GM18861 (cell line): ENCODE data around the gene ZNRD2.

Experiments used
- ATAC-seq: cut with Tn5 transposase; IDR thresholded peaks from one replicate; pipeline ENCODE4 v1.9.1; 2021; ENCODE audit not compliant: unreplicated experiment

The ZNRD2 gene

DNA sequence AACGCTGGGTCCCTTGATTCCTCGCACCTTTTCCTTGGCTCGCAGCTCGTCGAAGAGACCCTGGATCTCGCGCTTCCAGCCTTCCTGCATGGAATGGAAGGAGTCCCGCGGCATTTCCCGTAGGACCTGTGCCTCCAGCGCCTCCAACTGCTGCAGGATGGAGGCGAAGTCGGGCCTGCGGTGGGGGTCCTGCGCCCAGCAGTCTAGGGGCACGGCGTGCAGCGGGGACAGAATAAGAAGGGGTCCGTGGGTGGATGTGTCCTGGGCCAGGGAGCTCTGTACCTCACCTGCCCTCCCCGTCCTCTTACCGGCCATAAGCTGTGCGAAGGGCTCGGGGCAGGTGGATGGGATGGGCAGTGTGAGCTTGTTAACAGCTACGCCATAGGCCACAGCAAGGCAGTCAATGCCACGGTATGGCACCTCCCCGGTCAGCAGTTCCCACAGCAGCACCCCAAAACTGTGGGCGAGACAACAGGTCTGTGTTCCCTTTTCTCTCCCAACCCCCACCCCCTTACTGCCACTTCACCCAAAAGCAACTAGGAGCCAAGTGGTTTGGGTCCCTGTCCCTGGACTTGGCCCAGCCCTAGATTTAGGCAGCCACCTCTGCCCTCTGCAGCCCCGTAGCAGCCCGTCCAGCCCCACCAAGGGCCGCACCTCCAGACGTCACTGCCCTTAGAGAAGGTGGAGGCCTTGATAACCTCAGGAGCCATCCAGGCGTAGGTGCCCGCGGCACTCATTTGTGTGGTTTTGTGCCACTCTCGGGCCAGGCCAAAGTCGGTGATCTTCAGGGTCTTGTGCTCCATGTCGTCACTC, 37.5 kb downstream of the ZNRD2 start:
- ATAC-seq = no peak

DNA sequence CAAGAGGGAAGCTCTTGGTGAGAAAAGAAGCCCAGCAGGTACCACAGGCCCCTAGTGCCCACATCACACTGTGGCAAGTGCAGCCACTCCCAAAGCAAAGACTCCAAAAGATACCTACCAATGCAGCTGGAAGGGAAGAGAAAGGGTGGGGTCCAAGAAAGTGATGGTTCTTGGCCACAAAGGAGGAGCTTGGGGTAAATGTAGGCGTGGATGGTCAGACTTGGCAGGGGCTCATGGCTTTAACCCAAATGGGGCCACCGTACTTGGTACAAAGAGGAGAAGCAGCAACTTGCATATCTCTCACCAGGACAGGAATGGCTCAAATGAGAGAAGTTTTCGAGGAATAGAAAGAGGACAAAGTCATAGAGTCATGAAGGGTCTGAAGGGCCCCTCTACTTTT, 39.0 kb downstream of the ZNRD2 start:
- no peak for ATAC-seq

DNA sequence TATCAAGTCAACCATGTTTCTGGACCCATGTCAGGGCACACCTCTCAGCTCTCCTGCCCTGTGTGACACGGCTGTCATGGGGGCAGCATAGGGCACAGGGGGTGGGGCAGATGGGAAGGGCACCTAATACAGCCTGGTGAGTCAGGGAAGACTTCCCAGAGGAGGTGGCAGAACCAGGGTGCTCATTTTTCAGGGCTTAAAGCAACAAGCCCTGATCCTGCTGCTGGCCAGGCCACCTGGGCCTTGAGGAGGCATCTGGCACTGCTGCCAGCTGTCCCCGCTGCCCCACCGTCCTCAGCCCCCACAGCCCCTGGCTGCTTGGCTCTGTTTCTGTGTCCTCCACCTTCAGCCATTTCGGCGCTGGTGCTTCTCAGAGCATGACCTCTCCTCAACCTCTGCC, 39.4 kb downstream of the ZNRD2 start:
- no peak for ATAC-seq

DNA sequence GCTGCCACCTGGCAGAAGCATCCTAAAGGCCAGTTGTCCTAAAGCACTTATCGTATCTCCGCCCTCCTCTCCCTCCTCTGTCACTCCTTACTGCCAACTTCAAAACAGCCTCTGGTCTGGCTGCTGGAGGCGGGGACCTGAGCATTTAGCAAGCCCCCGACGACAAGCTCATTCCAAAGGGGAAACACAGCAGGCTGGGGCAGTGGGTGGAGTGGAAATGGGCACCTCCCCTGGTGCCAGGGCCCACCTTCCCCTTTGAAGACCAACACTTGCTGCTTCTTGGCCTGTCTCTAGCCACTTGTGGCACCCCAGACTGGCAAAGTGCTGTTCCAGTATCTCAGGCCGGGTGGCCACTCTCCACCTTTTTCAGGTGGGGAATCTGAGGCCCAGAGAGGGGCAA, 40.1 kb downstream of the ZNRD2 start:
- ATAC-seq = no peak

DNA sequence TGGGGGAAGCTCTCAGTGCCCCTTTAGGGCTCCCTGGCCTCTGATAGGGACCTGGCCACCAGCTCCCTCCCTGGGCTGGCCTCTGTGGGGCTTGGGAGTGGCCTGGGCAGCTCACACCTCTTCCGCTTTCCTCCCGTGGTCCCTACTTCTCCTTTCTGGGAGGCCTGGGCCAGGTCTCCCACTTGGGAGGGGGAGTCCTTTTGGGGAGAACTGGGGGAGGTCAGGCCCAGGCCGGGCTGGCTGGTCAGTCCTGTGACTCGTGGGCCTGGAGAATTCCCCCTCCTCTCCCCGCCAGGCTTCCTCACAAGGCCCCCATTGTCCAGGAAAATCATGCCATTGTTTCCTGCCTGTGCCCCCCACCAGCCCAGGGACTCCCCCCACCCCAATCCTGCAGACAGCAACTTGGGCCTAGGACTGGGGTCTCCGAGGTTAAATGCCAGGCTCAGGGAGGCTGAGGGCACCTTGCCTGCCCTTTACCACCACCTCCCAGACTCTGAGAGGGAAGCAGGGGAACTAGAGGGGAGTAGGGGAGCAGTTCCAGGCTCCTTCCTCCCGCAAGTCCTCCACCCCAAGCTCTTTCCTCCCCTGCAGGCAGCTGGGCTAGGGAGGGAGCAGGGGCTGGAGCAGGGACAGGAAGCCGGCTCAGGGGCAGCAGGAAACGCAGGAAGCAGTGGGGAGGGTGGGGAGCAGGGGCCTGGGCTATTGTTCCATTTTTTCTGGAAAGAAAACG, 40.9 kb downstream of the ZNRD2 start:
- no peak for ATAC-seq

DNA sequence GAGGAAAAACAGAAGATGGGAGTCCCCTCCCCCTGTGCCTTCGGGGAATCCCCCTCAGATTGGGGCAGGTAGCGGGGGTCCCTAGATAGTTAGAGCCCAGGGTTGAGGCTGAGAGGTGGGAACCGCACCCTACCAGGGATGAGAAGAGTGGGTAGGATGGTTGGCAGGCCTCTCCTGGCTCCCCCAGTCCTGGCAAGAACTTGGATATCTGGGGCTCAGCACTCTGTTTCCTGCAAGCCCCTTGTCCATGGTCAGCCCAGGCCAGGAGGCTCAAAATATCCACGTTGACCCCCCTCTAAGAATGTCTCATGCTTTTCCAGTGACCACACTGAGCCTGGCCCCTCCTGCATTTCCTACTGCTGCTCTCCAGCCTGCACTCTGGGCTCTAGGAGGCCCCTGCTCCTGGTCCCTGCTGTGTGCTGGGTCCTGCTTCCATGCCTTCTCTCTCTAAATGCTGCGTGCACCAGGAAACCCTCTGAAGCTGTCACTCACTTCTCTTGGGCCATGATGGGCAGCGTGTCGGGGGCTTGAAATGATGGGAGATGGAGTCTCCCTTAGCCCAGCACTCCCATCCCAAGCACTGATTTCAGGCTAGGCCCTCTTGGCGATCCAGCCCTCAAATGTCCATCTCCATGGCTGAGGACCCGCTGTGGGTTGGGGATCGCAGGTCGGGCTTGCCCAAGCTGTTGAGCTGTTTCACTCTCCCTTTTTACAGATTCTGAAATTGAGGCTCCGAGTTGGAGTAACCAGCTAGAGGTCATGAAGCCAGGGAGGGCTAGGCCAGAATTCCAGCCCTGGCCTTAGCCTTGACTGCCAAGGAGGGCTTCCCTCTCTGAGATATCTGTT, 41.7 kb downstream of the ZNRD2 start:
- no peak for ATAC-seq

DNA sequence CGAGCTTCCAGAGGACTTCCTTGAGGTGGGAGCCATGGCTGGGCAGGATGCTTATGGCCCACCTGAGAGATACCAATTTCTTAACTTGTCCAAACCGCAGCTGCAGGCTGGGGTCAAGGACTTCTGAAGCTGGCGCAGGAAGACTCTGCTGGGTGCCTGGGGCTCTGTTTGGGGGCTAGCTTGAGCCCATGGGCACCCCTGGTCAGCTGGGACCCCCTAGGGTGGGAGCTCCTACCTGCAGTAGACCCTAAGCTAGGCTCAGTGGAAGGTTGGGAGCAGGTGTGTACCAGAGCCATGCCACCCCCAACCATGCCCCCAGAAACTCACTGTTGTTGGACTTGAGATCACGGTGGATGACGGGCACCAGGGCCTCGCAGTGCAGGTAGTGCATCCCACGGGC, 42.4 kb downstream of the ZNRD2 start:
- no peak for ATAC-seq

DNA sequence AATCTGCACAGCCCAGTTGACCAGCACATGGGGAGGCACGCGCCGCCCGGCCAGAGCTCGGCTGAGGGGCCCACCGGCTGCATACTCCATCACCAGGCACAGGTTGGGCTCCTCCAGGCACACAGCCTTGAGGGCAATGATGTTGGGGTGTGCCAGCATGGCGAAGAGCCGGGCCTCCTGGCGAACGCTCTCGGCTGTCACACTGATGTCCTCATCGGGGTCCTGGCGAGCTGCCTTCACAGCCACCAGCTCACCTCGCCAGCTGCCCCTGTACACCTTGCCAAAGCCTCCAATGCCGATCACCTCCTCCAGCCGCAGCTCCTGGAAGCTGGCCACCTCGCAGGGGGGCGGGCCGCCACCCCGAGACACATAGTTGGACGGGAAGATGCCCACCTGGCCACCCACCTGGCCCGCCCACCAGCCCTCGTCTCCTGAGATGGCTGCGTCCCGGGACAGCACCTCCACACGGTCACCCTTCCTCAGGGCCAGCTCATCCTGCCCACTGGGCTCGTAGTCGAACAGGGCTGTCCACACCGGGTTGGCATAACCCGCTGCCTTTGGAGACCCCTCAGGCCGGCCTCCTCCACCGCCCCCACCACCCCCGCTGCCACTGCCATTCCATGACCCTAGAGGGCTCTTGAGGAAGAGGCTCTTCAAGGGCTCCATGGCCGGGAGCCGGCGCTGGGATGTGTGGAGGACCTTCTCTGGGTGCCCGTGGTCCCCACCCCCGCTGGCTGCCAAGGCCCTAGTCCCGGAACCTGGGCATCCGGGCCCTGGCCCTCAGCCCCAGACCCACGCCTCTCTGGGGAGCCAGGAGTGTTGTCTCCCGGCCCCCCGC, 43.0 kb downstream of the ZNRD2 start:
- ATAC-seq = no peak

DNA sequence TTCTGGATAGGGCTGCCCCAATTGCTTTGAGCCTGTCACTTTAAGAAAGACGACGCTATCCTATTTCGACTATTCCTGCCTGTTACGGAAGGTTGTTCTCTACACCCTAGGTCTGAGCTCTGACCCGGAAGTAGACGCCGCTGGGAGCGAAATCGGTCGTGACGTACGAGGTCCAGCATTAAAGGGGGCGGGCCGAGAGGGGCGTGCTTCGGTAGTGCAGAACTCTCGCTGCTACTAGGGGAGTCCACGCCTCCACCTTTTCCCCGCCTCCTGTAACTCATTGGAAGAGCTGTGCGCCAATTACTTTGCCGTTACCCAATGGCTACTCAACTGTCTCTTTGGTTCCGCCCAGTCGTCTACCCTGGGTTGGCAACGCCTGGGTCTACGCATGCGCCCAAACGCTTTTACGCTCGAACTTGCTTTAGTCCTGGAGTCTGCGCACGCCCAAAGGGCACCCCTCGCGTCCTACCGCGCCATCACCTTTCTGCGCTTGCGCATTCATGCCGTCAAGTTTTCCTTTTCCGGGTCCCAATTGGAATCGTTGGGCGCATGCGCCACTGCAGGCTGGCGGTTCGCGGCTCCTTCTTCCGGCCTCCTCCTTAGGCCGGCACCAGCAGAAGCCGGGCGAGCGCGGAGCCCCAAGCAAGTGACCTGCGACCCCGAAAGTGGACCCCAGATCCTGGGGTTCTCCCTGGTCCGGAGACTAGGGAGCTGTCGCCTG, 45.1 kb downstream of the ZNRD2 start, which contains the start of gene PCNX3:
PCNX3 (plus strand) TSS at position 548 of the 721 bp plus-strand sequence. CDS start 536 bp downstream, outside the sequence.
- peak; percentile 65 for ATAC-seq

DNA sequence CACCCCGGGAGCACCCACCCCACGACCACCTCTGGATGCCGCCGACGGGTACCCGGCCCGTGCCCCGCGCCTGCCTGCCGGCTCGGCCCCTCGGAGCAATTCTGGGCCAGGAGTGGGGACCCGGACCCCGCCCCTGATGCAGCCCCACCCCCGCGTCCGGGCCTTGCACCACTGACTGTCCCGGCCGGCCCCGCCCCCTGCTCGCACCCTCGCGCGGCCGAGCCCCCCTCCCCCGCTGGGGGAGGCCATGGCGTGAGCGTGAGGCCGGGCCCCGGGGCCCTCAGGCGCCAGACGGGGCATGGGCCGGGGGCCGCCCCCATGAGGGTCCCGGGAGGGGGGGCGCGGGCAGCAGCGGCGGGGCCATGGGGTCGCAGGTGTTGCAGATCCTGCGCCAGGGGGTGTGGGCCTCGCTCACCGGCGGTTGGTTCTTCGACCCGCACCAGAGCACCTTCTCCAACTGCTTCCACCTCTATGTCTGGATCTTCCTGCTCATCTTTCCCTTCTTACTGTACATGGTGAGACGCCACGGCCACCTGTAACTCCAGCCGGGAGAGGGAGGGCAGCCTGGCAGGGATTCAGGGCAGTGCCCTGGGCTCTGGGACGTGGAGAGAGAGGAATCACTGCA, 45.8 kb downstream of the ZNRD2 start:
- no peak for ATAC-seq

DNA sequence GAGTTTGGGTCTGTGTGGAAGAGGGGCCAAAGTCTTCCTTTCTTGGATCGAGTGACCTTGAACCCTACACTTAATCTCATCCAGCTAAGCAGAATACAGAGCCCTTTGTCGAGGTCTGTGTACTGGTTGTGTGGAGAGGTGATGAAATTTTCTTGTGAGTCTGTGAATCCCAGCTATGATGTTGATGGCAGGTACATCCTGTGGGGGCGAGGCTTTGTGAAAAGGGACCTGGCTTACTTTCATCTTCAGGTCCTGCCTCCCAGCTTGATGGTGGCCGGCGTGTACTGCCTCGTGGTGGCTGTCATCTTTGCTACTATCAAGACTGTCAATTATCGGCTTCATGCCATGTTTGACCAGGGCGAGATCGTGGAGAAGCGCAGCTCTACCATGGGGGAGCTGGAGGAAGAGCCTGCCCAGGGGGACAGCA, 46.3 kb downstream of the ZNRD2 start:
- ATAC-seq = no peak

DNA sequence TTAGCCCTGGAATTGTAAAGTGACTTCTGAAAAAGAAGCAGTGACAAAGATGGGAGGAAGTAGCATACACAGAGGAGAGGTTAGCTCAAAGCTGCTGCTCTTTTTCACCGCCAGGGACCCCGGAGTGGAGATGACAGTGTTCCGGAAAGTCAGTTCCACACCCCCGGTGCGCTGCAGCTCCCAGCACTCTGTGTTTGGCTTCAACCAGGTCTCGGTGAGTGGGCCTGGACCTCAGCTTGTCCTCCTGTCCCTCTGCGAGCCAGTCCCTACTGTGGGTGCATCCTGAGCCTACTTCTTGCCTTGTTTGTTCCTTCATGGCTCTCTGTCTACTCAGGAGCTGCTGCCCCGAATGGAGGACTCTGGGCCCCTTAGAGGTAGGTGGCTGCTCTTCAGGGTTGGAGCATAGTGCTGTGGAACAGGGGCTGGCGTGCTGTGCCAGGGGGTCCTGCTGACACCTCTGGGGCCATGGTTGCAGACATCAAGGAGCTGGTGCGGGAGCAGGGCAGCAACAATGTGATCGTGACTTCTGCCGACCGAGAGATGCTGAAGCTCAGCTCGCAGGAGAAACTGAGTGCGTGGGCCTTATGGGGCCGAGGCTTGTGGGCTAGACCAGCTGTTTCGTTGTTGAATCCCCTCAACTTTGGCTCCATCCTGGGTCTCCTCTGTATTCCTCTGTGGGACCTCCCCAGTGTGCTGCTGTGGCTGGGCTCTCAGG, 47.0 kb downstream of the ZNRD2 start:
- no peak for ATAC-seq

DNA sequence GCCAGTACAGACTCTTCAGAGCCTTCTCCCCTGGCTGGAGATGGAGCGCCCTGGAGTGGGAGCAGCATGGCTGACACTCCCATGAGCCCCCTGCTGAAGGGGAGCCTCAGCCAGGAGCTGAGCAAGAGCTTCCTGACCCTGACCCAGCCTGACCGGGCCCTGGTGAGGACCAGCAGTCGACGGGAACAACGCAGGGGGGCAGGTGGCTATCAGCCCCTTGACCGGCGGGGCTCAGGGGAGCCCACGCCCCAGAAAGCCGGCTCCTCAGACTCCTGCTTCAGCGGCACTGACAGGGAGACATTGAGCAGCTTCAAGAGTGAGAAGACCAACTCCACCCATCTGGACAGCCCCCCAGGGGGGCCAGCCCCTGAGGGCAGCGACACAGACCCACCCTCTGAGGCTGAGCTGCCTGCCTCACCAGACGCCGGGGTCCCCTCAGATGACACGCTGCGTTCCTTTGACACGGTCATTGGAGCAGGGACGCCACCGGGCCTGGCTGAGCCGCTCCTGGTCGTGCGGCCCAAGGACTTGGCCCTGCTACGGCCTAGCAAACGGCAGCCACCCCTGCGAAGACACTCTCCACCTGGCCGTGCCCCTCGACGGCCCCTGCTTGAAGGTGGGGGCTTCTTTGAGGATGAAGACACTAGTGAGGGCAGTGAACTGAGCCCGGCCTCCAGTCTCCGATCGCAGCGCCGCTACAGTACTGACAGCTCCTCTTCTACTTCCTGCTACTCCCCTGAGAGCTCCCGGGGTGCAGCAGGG, 47.9 kb downstream of the ZNRD2 start:
- no peak for ATAC-seq

DNA sequence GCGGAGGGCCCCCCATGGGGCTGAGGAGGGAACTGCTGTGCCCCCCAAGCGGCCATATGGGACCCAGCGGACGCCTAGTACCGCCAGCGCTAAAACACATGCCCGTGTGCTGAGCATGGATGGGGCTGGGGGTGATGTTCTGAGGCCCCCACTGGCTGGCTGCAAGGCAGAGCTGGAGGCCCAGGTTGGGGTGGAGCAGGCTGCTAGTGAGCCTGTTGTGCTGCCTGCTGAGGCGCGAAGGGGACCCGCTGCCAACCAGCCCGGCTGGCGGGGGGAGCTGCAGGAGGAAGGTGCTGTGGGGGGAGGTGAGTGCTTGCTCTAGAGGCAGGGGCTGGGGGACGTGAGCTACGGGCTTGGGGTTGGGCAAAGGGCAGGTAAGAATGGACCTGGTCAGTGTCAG, 48.5 kb downstream of the ZNRD2 start:
- ATAC-seq = no peak

DNA sequence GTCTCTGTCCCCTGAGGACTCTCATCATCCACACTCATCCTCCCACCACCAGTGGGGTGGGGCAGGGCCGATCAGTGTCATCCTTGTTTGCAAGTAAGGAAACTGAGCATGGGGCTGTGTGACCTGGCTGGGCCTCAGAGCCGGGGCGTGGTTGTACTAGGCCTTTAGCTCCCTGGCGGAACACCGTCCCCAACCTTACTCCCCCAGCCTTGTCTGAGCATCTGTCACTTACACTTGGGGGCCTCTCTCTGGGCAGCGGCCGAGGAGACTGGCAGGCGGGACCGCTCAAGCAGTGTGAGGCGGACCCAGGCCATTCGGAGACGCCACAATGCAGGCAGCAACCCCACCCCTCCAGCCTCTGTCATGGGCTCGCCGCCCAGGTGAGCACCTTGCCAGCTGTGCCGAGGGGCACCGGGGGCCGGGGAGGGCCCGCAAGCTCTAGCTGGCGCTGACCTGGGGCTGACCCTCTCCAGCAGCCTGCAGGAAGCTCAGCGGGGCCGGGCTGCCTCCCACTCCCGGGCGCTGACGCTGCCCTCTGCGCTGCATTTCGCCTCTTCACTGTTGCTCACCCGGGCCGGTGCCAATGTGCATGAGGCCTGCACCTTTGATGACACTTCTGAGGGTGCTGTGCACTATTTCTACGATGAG, 49.1 kb downstream of the ZNRD2 start:
- no peak for ATAC-seq

DNA sequence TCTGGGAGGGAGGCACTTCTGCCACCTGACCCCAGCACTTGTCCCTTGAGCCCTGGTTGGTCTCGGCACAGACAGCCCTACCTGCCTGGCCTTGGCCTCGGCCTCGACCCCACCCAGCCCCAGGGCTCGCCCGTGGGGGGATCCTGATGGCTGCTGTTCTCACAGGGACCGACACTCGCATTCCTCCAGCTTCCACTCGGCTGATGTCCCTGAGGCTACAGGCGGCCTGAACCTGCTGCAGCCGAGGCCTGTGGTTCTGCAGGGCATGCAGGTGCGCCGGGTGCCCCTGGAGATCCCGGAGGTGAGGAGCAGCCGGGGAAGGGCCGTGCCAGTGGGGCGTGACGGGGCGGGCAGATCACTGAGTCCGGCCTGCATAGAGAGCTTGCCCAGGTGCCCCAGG, 50.4 kb downstream of the ZNRD2 start:
- no peak for ATAC-seq

DNA sequence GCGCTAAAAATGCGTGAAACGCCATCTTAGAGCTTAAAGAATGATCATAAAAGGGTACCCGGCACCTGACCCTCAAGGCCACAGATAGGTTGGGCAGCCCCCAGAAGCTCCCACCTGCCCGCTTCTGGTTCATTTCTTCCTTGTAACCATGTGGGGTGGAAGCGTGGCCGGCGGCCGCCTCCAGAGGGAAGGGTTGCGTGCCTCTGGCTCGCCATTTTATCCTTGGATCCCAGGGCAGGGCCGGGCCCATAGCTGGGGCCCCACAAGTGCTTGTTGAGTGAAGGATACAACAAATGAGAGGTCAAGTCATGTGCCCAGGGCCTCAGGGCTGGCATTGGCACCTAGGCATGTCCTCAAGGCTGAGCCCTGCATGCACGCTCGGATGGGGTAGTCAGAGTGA, 51.2 kb downstream of the ZNRD2 start:
- no peak for ATAC-seq
